Measurements from ENCODE around the gene ZSWIM1. TPM values are rescaled to one million over a fixed set of nuclear protein-coding genes. Genes with fewer than 3 reads are reported as not detected.
A peak's percentile ranks its signal among the peaks of the same experiment; 100 is the strongest.

Gene ZSWIM1
- total and polyA plus RNA-seq, 8 donors = 1.7 to 13.4 (median 3.5) TPM

GRCh38 chr20:45920462-45921336, 39.7 kb downstream of the ZSWIM1 start:
- no peak for TF ChIP-seq POLR2A (IDR thresholded peaks at IDR 0.05)
- TF ChIP-seq EP300 (IDR thresholded peaks at IDR 0.05) = no peak
- no peak for TF ChIP-seq CTCF (IDR thresholded peaks at IDR 0.05)
- no peak for TF ChIP-seq POLR2AphosphoS5 (IDR thresholded peaks at IDR 0.05)
- H3K27ac ChIP-seq = peak overlapping the region; percentile 48 to 83 (median 52)
- no peaks in the 10 kb centered on the region for H3K9me3 ChIP-seq
- no peak for DNase-seq
- no peaks in the 10 kb centered on the region for H3K36me3 ChIP-seq
- 65 to 76% (median 73%) methylated on average over 9 of the region's 9 CpGs for WGBS, 5 donors
- H3K4me3 ChIP-seq = no peak overlapping the region
- intact Hi-C loops (cut with DNase I; ENCODE audit: low total_unique reads) = no loop called here
- no peaks in the 10 kb centered on the region for H3K27me3 ChIP-seq
- H3K4me1 ChIP-seq = peaks cover 28 to 65% (median 53%) of the 10 kb centered on the region in 4 donors

GRCh38 chr20:45921337-45922189, 40.5 kb downstream of the ZSWIM1 start:
- DNase-seq = no peak
- 78 to 88% (median 87%) methylated on average over 11 of the region's 11 CpGs for WGBS, 5 donors
- peaks cover 28 to 65% (median 53%) of the 10 kb centered on the region in 4 donors for H3K4me1 ChIP-seq
- no peaks in the 10 kb centered on the region for H3K9me3 ChIP-seq
- H3K4me3 ChIP-seq = no peak overlapping the region
- no peaks in the 10 kb centered on the region for H3K36me3 ChIP-seq
- H3K27me3 ChIP-seq = no peaks in the 10 kb centered on the region
- intact Hi-C loops (cut with DNase I; ENCODE audit: low total_unique reads) = no loop called here
- peak overlapping the region in 1 of 5 donors; percentile 83 for H3K27ac ChIP-seq
- no peak for TF ChIP-seq POLR2AphosphoS5 (IDR thresholded peaks at IDR 0.05)
- TF ChIP-seq EP300 (IDR thresholded peaks at IDR 0.05) = no peak

GRCh38 chr20:45924391-45925261, 43.6 kb downstream of the ZSWIM1 start:
- Histone ChIP-seq H3K4me1 (peaks cover 18 to 53% (median 39%) of the 10 kb centered on the region in 4 donors), H3K27ac (peak overlapping the region in 4 of 5 donors; percentile 64 to 81 (median 69)), H3K9me3 (no peaks in the 10 kb centered on the region), H3K4me3 (no peak overlapping the region), H3K36me3 (no peaks in the 10 kb centered on the region), H3K27me3 (no peaks in the 10 kb centered on the region)
- intact Hi-C loops (cut with DNase I; ENCODE audit: low total_unique reads) = no loop called here
- DNase-seq = peak in 1 of 2 donors; percentile 73
- TF ChIP-seq CTCF (IDR thresholded peaks at IDR 0.05) (no peak), EP300 (IDR thresholded peaks at IDR 0.05) (no peak), POLR2A (IDR thresholded peaks at IDR 0.05) (no peak), POLR2AphosphoS5 (IDR thresholded peaks at IDR 0.05) (no peak)
- WGBS, 5 donors = 47 to 62% (median 57%) methylated on average over 21 of the region's 21 CpGs

- peaks cover 18 to 42% (median 29%) of the 10 kb centered on the region in 4 donors for H3K4me1 ChIP-seq
- no peaks in the 10 kb centered on the region for H3K9me3 ChIP-seq
- H3K4me3 ChIP-seq = no peak overlapping the region
- peak overlapping the region in 2 of 5 donors; percentile 70 to 81 for H3K27ac ChIP-seq
- WGBS, 5 donors = 59 to 74% (median 64%) methylated on average over 8 to 9 of the region's 9 CpGs
- TF ChIP-seq CTCF (IDR thresholded peaks at IDR 0.05) (no peak), POLR2AphosphoS5 (IDR thresholded peaks at IDR 0.05) (no peak), POLR2A (IDR thresholded peaks at IDR 0.05) (no peak), EP300 (IDR thresholded peaks at IDR 0.05) (no peak)
- no peaks in the 10 kb centered on the region for H3K27me3 ChIP-seq
- no peak for DNase-seq
- intact Hi-C loops (cut with DNase I; ENCODE audit: low total_unique reads) = no loop called here
- H3K36me3 ChIP-seq = no peaks in the 10 kb centered on the region
These were observed 44.9 kb downstream of the ZSWIM1 start for GRCh38 chr20:45925821-45926506.

Measured in stomach (tissue), 9 donors.